H1 (cell line): Measurements from ENCODE around the gene RAB3C. TPM values are rescaled to one million over a fixed set of nuclear protein-coding genes. Genes with fewer than 3 reads are reported as not detected.

Experiments used
- CTCF ChIA-PET: fragments of 300-600 bp; sonication (Branson Sonifier 250); formaldehyde crosslinking; loops from one replicate; lab custom pipeline; 2021; ENCODE audit not compliant: partially characterized antibody; lab: Charles Lee
- POLR2A ChIA-PET: fragments of 300-600 bp; sonication (Branson Sonifier 250); formaldehyde crosslinking; loops from one replicate; lab custom pipeline; 2021; ENCODE audit warnings: inconsistent platforms; ENCODE audit not compliant: partially characterized antibody; lab: Charles Lee
- DNase-seq, 2 experiments: peaks; one replicate each; pipeline versions ENCODE4 v3.0.0 to v3.0.0-alpha.2; 2010 to 2022; ENCODE audit warnings: low spot score in 2 of 2, low read depth in 1 of 2, mixed read lengths in 1 of 2
- FAIRE-seq: peaks from 2 replicates; lab custom pipeline; 2011; peaks lifted over from hg19 to GRCh38; lab: Jason Lieb, UNC
- H2AFZ ChIP-seq: 2 replicates; pipeline ENCODE4 v1.8.1; 2012; ENCODE audit warnings: low read length, inconsistent platforms
- H2AK5ac ChIP-seq: 2 replicates; pipeline ENCODE4 v1.6.1; 2013; ENCODE audit warnings: low read depth, low read length
- H2BK120ac ChIP-seq: replicated peaks from 2 replicates; pipeline ENCODE3; 2013; ENCODE audit warnings: low read depth, low read length, inconsistent platforms
- H2BK12ac ChIP-seq: 2 replicates; pipeline ENCODE4 v1.6.1; 2013; ENCODE audit warnings: low read depth, low read length
- H2BK15ac ChIP-seq: 2 replicates; pipeline ENCODE4 v1.6.1; 2013; ENCODE audit warnings: low read length
- H2BK20ac ChIP-seq: 2 replicates; pipeline ENCODE4 v1.6.1; 2013; ENCODE audit warnings: low read length
- H2BK5ac ChIP-seq: 2 replicates; pipeline ENCODE4 v1.6.1; 2013; ENCODE audit warnings: low read depth, low read length
- H3K14ac ChIP-seq: 2 replicates; pipeline ENCODE4 v1.6.1; 2013; ENCODE audit warnings: inconsistent platforms; ENCODE audit not compliant: insufficient read length
- H3K18ac ChIP-seq: 2 replicates; pipeline ENCODE4 v1.6.1; 2013; ENCODE audit warnings: low read length; ENCODE audit errors: extremely low read depth
- H3K23ac ChIP-seq: 2 replicates; pipeline ENCODE4 v1.6.1; 2013; ENCODE audit warnings: inconsistent platforms; ENCODE audit not compliant: insufficient read length
- H3K23me2 ChIP-seq: 2 replicates; pipeline ENCODE4 v1.6.1; 2013; ENCODE audit warnings: low read depth, low read length
- H3K27ac ChIP-seq: 2 replicates; pipeline ENCODE4 v1.6.1; 2011; ENCODE audit warnings: low read depth, low read length, inconsistent platforms
- H3K27me3 ChIP-seq, 4 experiments: replicated peaks in 1 of 4; 1 replicate in 1 of 4; 2 replicates in 3 of 4; pipeline versions ENCODE4 v1.6.1 to v1.8.1; 2011 to 2013; ENCODE audit warnings: low read length in 3 of 4, mild to moderate bottlenecking in 3 of 4, inconsistent platforms in 2 of 4, mixed read lengths in 2 of 4, moderate library complexity in 1 of 4; ENCODE audit not compliant: control insufficient read depth in 3 of 4, insufficient read depth in 3 of 4; ENCODE audit errors: extremely low read depth in 1 of 4
- H3K36me3 ChIP-seq, 4 experiments: 2 replicates each; pipeline versions ENCODE4 v1.6.1 to v1.8.1; 2011 to 2013; ENCODE audit warnings: mild to moderate bottlenecking in 4 of 4, low read length in 3 of 4, moderate library complexity in 2 of 4, control low read depth in 1 of 4, inconsistent platforms in 1 of 4; ENCODE audit not compliant: insufficient read depth in 4 of 4, control insufficient read depth in 2 of 4
- H3K4ac ChIP-seq: replicated peaks from 2 replicates; pipeline ENCODE3; 2013; ENCODE audit warnings: low read length, low read depth, mixed read lengths, inconsistent platforms; ENCODE audit not compliant: insufficient read length
- H3K4me1 ChIP-seq, 4 experiments: replicated peaks in 1 of 4; 1 replicate in 1 of 4; 2 replicates in 3 of 4; pipeline versions ENCODE4 v1.6.1 to v1.8.1; 2011 to 2013; ENCODE audit warnings: low read length in 3 of 4, inconsistent platforms in 2 of 4, mixed read lengths in 1 of 4; ENCODE audit not compliant: insufficient read depth in 4 of 4, control insufficient read depth in 3 of 4
- H3K4me2 ChIP-seq, 2 experiments: 2 replicates each; pipeline versions ENCODE4 v1.6.1 to v1.8.1; 2011 to 2013; ENCODE audit warnings: low read depth in 2 of 2, low read length in 2 of 2, control low read depth in 1 of 2, inconsistent platforms in 1 of 2, mild to moderate bottlenecking in 1 of 2; ENCODE audit not compliant: insufficient read depth in 1 of 2
- H3K4me3 ChIP-seq, 4 experiments: fragments of 200-600, 300-600 bp in 1 of 4; sonication (generic), shearing (Covaris generic), sonication (Bioruptor Twin) in 1 of 4; 2 replicates each; pipeline versions ENCODE4 v1.5.1 to v1.8.1; 2011 to 2016; ENCODE audit warnings: low read length in 4 of 4, low read depth in 3 of 4, control low read depth in 2 of 4, inconsistent platforms in 2 of 4, mild to moderate bottlenecking in 2 of 4, mixed read lengths in 1 of 4, moderate library complexity in 1 of 4; ENCODE audit not compliant: insufficient read depth in 2 of 4; ENCODE audit errors: extremely low read depth in 1 of 4
- H3K56ac ChIP-seq: replicated peaks from 2 replicates; pipeline ENCODE3; 2013; ENCODE audit warnings: low read depth, mild to moderate bottlenecking, mixed read lengths, low read length, inconsistent platforms; ENCODE audit not compliant: insufficient read length
- H3K79me1 ChIP-seq: 2 replicates; pipeline ENCODE4 v1.6.1; 2013; ENCODE audit warnings: low read depth, low read length, control low read depth
- H3K79me2 ChIP-seq, 2 experiments: 2 replicates each; pipeline versions ENCODE4 v1.6.1 to v1.8.1; 2012 to 2013; ENCODE audit warnings: low read length in 2 of 2, mild to moderate bottlenecking in 2 of 2, inconsistent platforms in 1 of 2; ENCODE audit not compliant: insufficient read depth in 2 of 2, control insufficient read depth in 1 of 2
- H3K9ac ChIP-seq, 4 experiments: replicated peaks in 1 of 4; 1 replicate in 1 of 4; 2 replicates in 3 of 4; pipeline versions ENCODE4 v1.6.1 to v1.8.1; 2011 to 2013; ENCODE audit warnings: low read depth in 3 of 4, low read length in 3 of 4, control low read depth in 2 of 4, mild to moderate bottlenecking in 2 of 4, moderate library complexity in 2 of 4, inconsistent platforms in 1 of 4; ENCODE audit errors: extremely low read depth in 1 of 4
- H3K9me3 ChIP-seq, 2 experiments: 2 replicates each; pipeline versions ENCODE4 v1.6.1 to v1.8.1; 2012 to 2013; ENCODE audit warnings: mild to moderate bottlenecking in 2 of 2, moderate library complexity in 2 of 2, control low read depth in 1 of 2, inconsistent platforms in 1 of 2, low read depth in 1 of 2, low read length in 1 of 2, mixed read lengths in 1 of 2; ENCODE audit not compliant: insufficient read depth in 2 of 2
- H4K20me1 ChIP-seq, 2 experiments: replicated peaks in 1 of 2; 2 replicates each; pipeline versions ENCODE3 to v1.8.1; 2011 to 2013; ENCODE audit warnings: inconsistent platforms in 2 of 2, low read length in 2 of 2, mild to moderate bottlenecking in 1 of 2; ENCODE audit not compliant: insufficient read depth in 2 of 2, control insufficient read depth in 1 of 2
- H4K5ac ChIP-seq: 2 replicates; pipeline ENCODE4 v1.6.1; 2013; ENCODE audit warnings: low read length, low read depth, mixed read lengths, inconsistent platforms; ENCODE audit not compliant: insufficient read length
- H4K8ac ChIP-seq: 2 replicates; pipeline ENCODE4 v1.8.0; 2013; ENCODE audit warnings: mild to moderate bottlenecking, moderate library complexity, low read length, inconsistent platforms; ENCODE audit not compliant: insufficient read depth; ENCODE audit errors: extremely low read depth
- H4K91ac ChIP-seq: replicated peaks from 2 replicates; pipeline ENCODE3; 2013; ENCODE audit warnings: low read length, mixed read lengths, inconsistent platforms; ENCODE audit not compliant: insufficient read length
- NRF1 ChIP-seq: IDR thresholded peaks from 2 replicates; pipeline ENCODE4 v1.6.1; 2011; ENCODE audit warnings: mild to moderate bottlenecking, low read depth, low read length, improper control_type of control experiment
- POLR2AphosphoS5 ChIP-seq: IDR thresholded peaks from 2 replicates; pipeline ENCODE4 v1.6.1; 2011; ENCODE audit warnings: low read depth, low read length
- RBBP5 ChIP-seq: IDR thresholded peaks from 2 replicates; pipeline ENCODE4 v1.7.1; 2012; ENCODE audit warnings: low read depth, mild to moderate bottlenecking, inconsistent platforms, low read length, moderate library complexity, borderline replicate concordance
- RNF2 ChIP-seq: fragments of 200-900, 300-1000 bp; sonication (generic); IDR thresholded peaks from 2 replicates; pipeline ENCODE4 v1.7.1; 2016; ENCODE audit warnings: borderline replicate concordance, low read depth, mild to moderate bottlenecking, antibody characterized with exemption, low read length; ENCODE audit not compliant: poor library complexity, severe bottlenecking; ENCODE audit errors: missing control alignments
- SP2 ChIP-seq: IDR thresholded peaks from 2 replicates; pipeline ENCODE4 v1.6.1; 2012; ENCODE audit warnings: mild to moderate bottlenecking, low read length, inconsistent platforms
- SP4 ChIP-seq: IDR thresholded peaks from 2 replicates; pipeline ENCODE4 v1.6.1; 2012; ENCODE audit warnings: low read length, inconsistent platforms
- polyA plus RNA-seq, 7 experiments: library from polyadenylated mRNA; depleted of rRNA in 3 of 7; stranded (reverse) in 5 of 7; unstranded in 2 of 7; fragments of >200 nt in 5 of 7; fragments of 200-250 nt in 2 of 7; gene quantifications; 1 replicate in 5 of 7; 2 replicates in 1 of 7; 4 replicates in 1 of 7; pipeline versions ENCODE4 v1.2.1 to v1.2.3, GENCODE V29; 2011 to 2013; ENCODE audit warnings: missing spikeins in 2 of 7, mixed read lengths in 2 of 7
- total RNA-seq: library from RNA; stranded (reverse); fragmentation: NEBNext Ultra II Directional; extraction: Animal tissue kit (Norgen Biotek cat#: 25700); gene quantifications from 2 replicates; pipeline ENCODE4 v1.2.1, GENCODE V29; 2021

Gene RAB3C
- total and polyA plus RNA-seq, 2 of the 8 experiments (the other 6 are each of a cell fraction or from before 2014, with no cell fraction given): 14.7 to 18.3 TPM

GRCh38 chr5:58898538-58898937 is 315.7 kb downstream of the RAB3C start:
- Histone ChIP-seq H2BK15ac (no peak overlapping the region), H4K20me1 (no peaks in the 10 kb centered on the region), H3K14ac (no peak overlapping the region), H3K9ac (no peak overlapping the region), H2BK120ac (no peak overlapping the region), H2BK5ac (no peak overlapping the region), H3K79me1 (no peaks in the 10 kb centered on the region), H3K36me3 (no peaks in the 10 kb centered on the region), H3K4ac (no peak overlapping the region), H2BK20ac (no peak overlapping the region), H2BK12ac (no peak overlapping the region), H3K4me2 (no peak overlapping the region), H4K5ac (no peak overlapping the region), H3K27me3 (no peaks in the 10 kb centered on the region), H2AK5ac (no peak overlapping the region), H4K91ac (no peak overlapping the region), H3K18ac (no peak overlapping the region), H3K79me2 (no peaks in the 10 kb centered on the region), H3K27ac (no peak overlapping the region), H3K4me3 (no peak overlapping the region), H3K9me3 (no peaks in the 10 kb centered on the region), H3K56ac (no peak overlapping the region), H4K8ac (no peak overlapping the region), H3K23me2 (no peaks in the 10 kb centered on the region), H3K4me1 (no peaks in the 10 kb centered on the region), H2AFZ (no peak overlapping the region), H3K23ac (no peak overlapping the region)
- TF ChIP-seq SP4: no peak
- TF ChIP-seq NRF1: no peak
- TF ChIP-seq RBBP5: no peak
- no peak for TF ChIP-seq POLR2AphosphoS5
- TF ChIP-seq RNF2: no peak
- TF ChIP-seq SP2: no peak
- ChIA-PET POLR2A (no interaction called here), CTCF (interaction anchor here (0.9 to 10.0 kb wide), 4 partner anchors 12 to 111 kb away, joined by 3 to 206 read pairs (median 22); no protein-coding TSS in a partner anchor)
- no peak for FAIRE-seq
- no peak for DNase-seq
